ENCODE measurements around the gene F2R. TPM values are rescaled to one million over a fixed set of nuclear protein-coding genes. Genes with fewer than 3 reads are reported as not detected.
"Not testable (repeated sequence)": the region's sequence is repeated elsewhere in the genome, so short reads cannot be mapped to it uniquely, and the experiment has no call there.

F2R gene
- total RNA-seq, 1 donor from 2014 or later: 38.6 TPM

- ATAC-seq (no peak), DNase-seq (no peak)
- intact Hi-C loops (cut with DNase I): no loop called here
- H3K4me1 ChIP-seq: no peaks in the 10 kb centered on the region
- H3K9me3 ChIP-seq: peaks cover 3% of the 10 kb centered on the region
- no peak for TF ChIP-seq CTCF (IDR thresholded peaks at IDR 0.05)
- H3K27ac ChIP-seq: no peak overlapping the region
- no peak overlapping the region for H3K4me3 ChIP-seq
- H3K36me3 ChIP-seq: no peaks in the 10 kb centered on the region
- no peaks in the 10 kb centered on the region for H3K27me3 ChIP-seq
Observed at GRCh38 chr5:76764374-76764773, 48.4 kb downstream of the F2R start.

- no peak overlapping the region for H3K4me3 ChIP-seq
- DNase-seq: no peak
Observed at GRCh38 chr5:76765249-76765648, 49.3 kb downstream of the F2R start.

GRCh38 chr5:76766746-76767145 lies 50.8 kb downstream of the F2R start:
- H3K4me3 ChIP-seq: no peak overlapping the region
- no peaks in the 10 kb centered on the region for H3K36me3 ChIP-seq
- intact Hi-C loops (cut with DNase I): no loop called here
- no peaks in the 10 kb centered on the region for H3K27me3 ChIP-seq
- no peak for TF ChIP-seq CTCF (IDR thresholded peaks at IDR 0.05)
- H3K4me1 ChIP-seq: no peaks in the 10 kb centered on the region
- H3K27ac ChIP-seq: no peak overlapping the region
- peaks cover 3% of the 10 kb centered on the region for H3K9me3 ChIP-seq
- DNase-seq (no peak), ATAC-seq (no peak)

More at GRCh38 chr5:76765249-76765648, 49.3 kb downstream of the F2R start:
- ATAC-seq: no peak
- TF ChIP-seq CTCF (IDR thresholded peaks at IDR 0.05): no peak
- H3K9me3 ChIP-seq: peaks cover 3% of the 10 kb centered on the region
- H3K4me1 ChIP-seq: no peaks in the 10 kb centered on the region
- H3K27me3 ChIP-seq: no peaks in the 10 kb centered on the region
- intact Hi-C loops (cut with DNase I): no loop called here
- H3K27ac ChIP-seq: no peak overlapping the region
- H3K36me3 ChIP-seq: no peaks in the 10 kb centered on the region

- not testable (repeated sequence) for H3K9me3 ChIP-seq, ATAC-seq, H3K36me3 ChIP-seq, H3K27me3 ChIP-seq, H3K27ac ChIP-seq, H3K4me3 ChIP-seq, DNase-seq, H3K4me1 ChIP-seq
- intact Hi-C loops (cut with DNase I): loop anchor here (10.0 kb wide), 1 partner anchor 166 kb away; no protein-coding TSS in a partner anchor
Observed at GRCh38 chr5:76771041-76771440, 55.1 kb downstream of the F2R start.

- no peaks in the 10 kb centered on the region for H3K9me3 ChIP-seq
- H3K36me3 ChIP-seq: no peaks in the 10 kb centered on the region
- H3K4me3 ChIP-seq: no peak overlapping the region
- no peak for ATAC-seq
- no peak for TF ChIP-seq CTCF (IDR thresholded peaks at IDR 0.05)
- H3K27ac ChIP-seq: no peak overlapping the region
- peaks cover 6% of the 10 kb centered on the region for H3K4me1 ChIP-seq
- H3K27me3 ChIP-seq: no peaks in the 10 kb centered on the region
- intact Hi-C loops (cut with DNase I): loop anchor here (10.0 kb wide), 1 partner anchor 167 kb away; no protein-coding TSS in a partner anchor
- DNase-seq: no peak
Observed at GRCh38 chr5:76771705-76772405, 55.9 kb downstream of the F2R start.

GRCh38 chr5:76775921-76776320 lies 60.0 kb downstream of the F2R start:
- H3K4me1 ChIP-seq: peaks cover 6% of the 10 kb centered on the region
- no peaks in the 10 kb centered on the region for H3K9me3 ChIP-seq
- no peak overlapping the region for H3K4me3 ChIP-seq
- intact Hi-C loops (cut with DNase I): loop anchor here (10.0 kb wide), 1 partner anchor 171 kb away; no protein-coding TSS in a partner anchor
- no peak for DNase-seq
- no peaks in the 10 kb centered on the region for H3K27me3 ChIP-seq
- no peak for ATAC-seq
- no peak overlapping the region for H3K27ac ChIP-seq
- H3K36me3 ChIP-seq: no peaks in the 10 kb centered on the region
- TF ChIP-seq CTCF (IDR thresholded peaks at IDR 0.05): no peak

All from upper lobe of right lung (tissue), 1 donor.